Astrocyte of the spinal cord (primary cell): ENCODE measurements around the gene PTPN14.

Experiments
- DNase-seq: peaks from one replicate; pipeline ENCODE4 v3.0.0; 2011; ENCODE audit warnings: low read depth, low spot score
- H3K4me3 ChIP-seq: 2 replicates; pipeline ENCODE4 v1.5.1; 2011; ENCODE audit warnings: low read depth, mild to moderate bottlenecking, low read length, moderate library complexity
- in situ Hi-C: cut with HindIII; loops from 2 replicates; pipeline ENCODE4 v1.10.0; 2017; ENCODE audit warnings: low sequenced_read_pairs
- TF ChIP-seq, protein P1 (sequence below): IDR thresholded peaks from 2 replicates; pipeline ENCODE4 v1.5.1; 2012; ENCODE audit warnings: low read depth, mild to moderate bottlenecking, low read length, inconsistent platforms

The PTPN14 gene

GRCh38 chr1:214328770-214329469 is 222.5 kb downstream of the PTPN14 start:
- TF ChIP-seq, protein P1, sequence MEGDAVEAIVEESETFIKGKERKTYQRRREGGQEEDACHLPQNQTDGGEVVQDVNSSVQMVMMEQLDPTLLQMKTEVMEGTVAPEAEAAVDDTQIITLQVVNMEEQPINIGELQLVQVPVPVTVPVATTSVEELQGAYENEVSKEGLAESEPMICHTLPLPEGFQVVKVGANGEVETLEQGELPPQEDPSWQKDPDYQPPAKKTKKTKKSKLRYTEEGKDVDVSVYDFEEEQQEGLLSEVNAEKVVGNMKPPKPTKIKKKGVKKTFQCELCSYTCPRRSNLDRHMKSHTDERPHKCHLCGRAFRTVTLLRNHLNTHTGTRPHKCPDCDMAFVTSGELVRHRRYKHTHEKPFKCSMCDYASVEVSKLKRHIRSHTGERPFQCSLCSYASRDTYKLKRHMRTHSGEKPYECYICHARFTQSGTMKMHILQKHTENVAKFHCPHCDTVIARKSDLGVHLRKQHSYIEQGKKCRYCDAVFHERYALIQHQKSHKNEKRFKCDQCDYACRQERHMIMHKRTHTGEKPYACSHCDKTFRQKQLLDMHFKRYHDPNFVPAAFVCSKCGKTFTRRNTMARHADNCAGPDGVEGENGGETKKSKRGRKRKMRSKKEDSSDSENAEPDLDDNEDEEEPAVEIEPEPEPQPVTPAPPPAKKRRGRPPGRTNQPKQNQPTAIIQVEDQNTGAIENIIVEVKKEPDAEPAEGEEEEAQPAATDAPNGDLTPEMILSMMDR = peak; percentile 91
- in situ Hi-C loops = no loop called here
- H3K4me3 ChIP-seq = no peak overlapping the region
- DNase-seq = peak; percentile 80

DNA sequence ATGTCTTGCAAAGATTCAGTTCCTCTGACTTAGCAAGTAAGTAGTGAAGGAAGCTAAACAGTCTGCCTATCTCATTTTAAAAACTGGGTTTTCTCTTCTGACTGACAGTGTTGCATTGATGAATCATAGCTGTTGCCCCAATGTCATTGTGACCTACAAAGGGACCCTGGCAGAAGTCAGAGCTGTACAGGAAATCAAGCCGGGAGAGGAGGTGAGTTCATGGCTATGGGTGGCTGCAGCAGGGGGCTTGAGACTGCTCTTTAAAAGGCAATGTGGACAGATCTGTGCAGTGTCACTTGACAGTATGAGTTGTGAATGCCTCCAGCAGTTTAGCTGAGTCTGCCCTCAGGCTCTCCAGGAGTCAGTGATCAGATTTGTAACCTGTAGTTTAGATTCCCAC is 223.9 kb downstream of the PTPN14 start:
- DNase-seq = no peak
- in situ Hi-C loops = no loop called here
- no peak overlapping the region for H3K4me3 ChIP-seq
- TF ChIP-seq, protein P1 = no peak

DNA sequence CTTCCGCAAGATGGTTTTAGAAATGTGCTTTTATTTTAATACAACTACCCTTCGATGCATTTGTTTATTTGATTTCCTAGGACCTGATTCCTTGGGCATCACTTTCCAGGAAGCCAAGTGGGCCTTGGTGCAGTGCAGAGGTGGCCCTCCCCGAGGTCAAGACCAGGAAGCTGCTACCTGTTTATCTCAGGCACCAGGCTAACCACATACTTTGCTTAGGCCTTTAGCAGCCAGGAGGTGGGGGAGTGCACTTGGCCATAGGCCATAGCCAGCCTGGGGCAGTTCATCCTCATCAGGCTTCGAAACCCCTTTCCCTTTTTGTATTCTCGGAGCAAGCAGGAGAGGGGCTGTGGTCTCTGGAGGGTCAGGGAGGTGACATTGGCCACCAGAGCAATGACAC is 225.0 kb downstream of the PTPN14 start:
- DNase-seq = no peak
- no peak overlapping the region for H3K4me3 ChIP-seq
- in situ Hi-C loops = no loop called here
- TF ChIP-seq, protein P1 = no peak

- H3K4me3 ChIP-seq = no peak overlapping the region
- in situ Hi-C loops = no loop called here
- DNase-seq = no peak
- TF ChIP-seq, protein P1 = no peak
Measured at GRCh38 chr1:214324896-214325800, 226.3 kb downstream of the PTPN14 start.

GRCh38 chr1:214321705-214322453 is 229.5 kb downstream of the PTPN14 start:
- TF ChIP-seq, protein P1 = no peak
- in situ Hi-C loops = no loop called here
- no peak overlapping the region for H3K4me3 ChIP-seq
- no peak for DNase-seq

DNA sequence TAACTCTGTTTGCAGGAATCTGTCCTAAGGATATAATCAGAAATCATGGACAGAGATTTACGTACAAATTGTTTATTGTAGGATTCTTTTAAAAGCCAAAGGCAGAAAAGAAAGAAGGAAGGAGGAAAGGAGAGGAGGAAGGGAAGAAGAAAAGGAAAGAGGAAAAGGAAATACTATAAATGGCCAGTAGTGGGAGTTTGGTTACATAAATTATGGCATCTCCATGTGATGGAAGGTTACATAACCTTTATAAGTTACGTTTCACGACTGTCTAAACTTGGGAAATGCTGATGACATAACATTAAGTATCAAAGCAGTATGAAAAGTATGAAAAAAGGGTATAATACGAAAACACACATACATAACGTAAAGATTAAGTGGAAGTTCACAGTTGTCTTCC is 231.5 kb downstream of the PTPN14 start:
- TF ChIP-seq, protein P1 = peak; percentile 8
- in situ Hi-C loops = no loop called here
- no peak for DNase-seq
- no peak overlapping the region for H3K4me3 ChIP-seq
